GM13977 (cell line): ENCODE data around the gene PLD1.

Source experiments
- DNase-seq: peaks from one replicate; pipeline ENCODE4 v3.0.0; 2012; ENCODE audit warnings: low spot score
- CTCF ChIP-seq: IDR thresholded peaks from 2 replicates; pipeline ENCODE4 v1.5.1; 2012; ENCODE audit warnings: mild to moderate bottlenecking, control low read depth; ENCODE audit not compliant: insufficient read depth; ENCODE audit errors: extremely low read depth, missing control alignments
- in situ Hi-C: fragments of 300-500 bp; cut with MboI; formaldehyde crosslinking; loops from one replicate; pipeline ENCODE4 v1.12.0; 2022; ENCODE audit warnings: low sequenced_read_pairs, low pct_unique_long_range_greater_than_20kb, mixed read lengths, inconsistent platforms; ENCODE audit not compliant: unreplicated experiment

PLD1 gene

DNA sequence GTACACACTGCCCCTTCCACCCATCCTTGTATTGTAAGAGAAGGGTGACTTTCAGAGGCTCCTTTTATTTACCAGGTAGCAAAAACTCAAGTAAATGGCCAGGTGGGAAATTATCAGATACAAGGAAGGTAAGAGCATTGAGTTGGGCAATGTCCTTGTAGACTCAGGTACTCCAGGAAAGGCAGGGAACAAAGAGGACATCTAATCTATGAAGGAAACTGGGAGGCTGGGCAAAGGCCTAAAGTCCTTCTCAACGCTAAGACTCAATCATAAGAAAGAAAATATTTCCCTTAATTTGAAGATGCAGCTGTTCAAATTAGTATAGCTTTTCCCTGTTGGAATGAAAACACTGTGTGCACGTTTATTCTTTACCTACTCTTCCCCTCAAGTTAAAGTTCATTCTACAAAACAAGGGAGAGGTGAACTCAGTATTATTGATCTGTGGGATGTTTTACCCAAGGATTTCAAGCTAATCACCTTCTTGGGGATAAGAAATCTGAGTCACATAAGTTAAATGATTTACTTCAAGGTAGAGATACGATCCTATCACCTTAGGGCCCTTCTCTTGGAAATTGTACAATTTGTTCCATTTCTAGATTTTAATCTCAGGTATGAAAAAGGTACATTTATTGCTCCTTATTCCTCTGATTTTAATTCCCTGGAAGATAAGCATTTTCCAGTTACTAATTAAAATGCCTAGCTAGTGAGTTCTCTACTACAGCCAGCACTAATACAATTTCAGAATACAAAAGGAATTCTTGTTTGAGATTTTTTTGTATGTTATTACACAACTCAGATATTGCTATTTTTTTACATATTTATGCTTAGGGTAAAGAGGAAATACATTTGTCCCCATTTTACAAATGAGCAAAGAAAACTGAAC lies 80.6 kb downstream of the PLD1 start:
- in situ Hi-C loops = no loop called here
- DNase-seq = no peak
- no peak for TF ChIP-seq CTCF

DNA sequence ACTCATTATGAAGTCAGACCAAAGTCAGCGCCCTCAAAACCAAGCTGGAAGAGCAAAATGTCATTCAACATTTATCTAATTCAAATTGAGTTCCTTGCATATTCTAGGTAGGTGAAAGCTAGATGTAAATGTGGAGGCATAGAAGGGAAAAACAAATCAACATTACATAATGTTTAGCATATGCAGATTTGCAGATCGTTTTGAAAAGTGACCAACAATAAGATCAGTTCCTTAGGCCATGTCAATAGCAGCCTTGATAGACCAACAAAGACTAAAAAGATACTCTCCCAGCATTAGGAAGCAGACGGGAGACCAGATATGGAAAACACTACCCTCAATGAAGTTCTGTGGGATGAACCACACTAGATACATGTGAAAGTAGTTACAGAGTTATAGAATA lies 83.0 kb downstream of the PLD1 start:
- in situ Hi-C loops = no loop called here
- DNase-seq = no peak
- TF ChIP-seq CTCF = no peak

DNA sequence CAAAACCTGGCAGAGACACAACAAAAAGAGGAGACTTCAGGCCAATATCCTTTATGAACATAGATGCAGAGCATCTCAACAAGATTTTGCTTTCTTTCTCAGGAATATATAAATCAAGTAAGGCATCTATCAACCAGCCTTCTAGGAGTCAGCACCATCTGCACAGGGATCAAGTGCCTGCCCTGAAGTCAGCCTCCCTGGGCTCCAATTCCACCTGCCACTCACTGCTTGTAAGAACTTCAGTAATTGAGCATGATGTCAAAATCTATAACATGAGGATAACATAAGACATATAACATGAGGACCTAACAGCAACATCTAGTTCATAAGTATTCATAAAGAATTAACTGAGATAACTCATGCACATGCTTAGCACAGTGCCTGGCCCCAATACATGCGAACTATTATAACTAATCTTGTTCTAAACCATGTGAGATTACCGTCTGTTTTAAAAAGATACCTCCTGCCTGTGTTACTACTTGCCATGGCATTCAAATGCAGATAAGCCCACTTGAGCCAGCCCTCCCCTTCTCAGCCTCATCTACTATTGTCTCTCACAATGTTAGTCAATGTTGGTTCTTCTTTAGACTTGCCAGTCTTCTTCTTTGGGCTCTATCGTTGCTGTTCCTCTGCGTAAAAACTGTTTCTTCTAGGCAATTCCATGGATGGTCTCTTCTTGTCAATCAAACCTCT lies 91.6 kb downstream of the PLD1 start:
- in situ Hi-C loops = no loop called here
- no peak for DNase-seq
- no peak for TF ChIP-seq CTCF

- no peak for TF ChIP-seq CTCF
- in situ Hi-C loops = no loop called here
- no peak for DNase-seq
Measured at GRCh38 chr3:171715155-171715554, 95.1 kb downstream of the PLD1 start.

GRCh38 chr3:171712171-171712938 lies 97.9 kb downstream of the PLD1 start:
- DNase-seq = no peak
- in situ Hi-C loops = no loop called here
- TF ChIP-seq CTCF = no peak

GRCh38 chr3:171711461-171712170 lies 98.7 kb downstream of the PLD1 start:
- in situ Hi-C loops = no loop called here
- TF ChIP-seq CTCF = no peak
- no peak for DNase-seq
